GM12873 (cell line): ENCODE data around the gene COL11A2.

Experiments
- CTCF ChIP-seq: IDR thresholded peaks from 2 replicates; pipeline ENCODE4 v1.5.1; 2012; ENCODE audit warnings: low read depth, mild to moderate bottlenecking, moderate library complexity, low read length, control low read depth; ENCODE audit not compliant: insufficient read depth; ENCODE audit errors: missing control alignments

COL11A2 gene

GRCh38 chr6:33216117-33216649 lies 23.9 kb upstream of the COL11A2 start:
- TF ChIP-seq CTCF: no peak

- no peak for TF ChIP-seq CTCF
Measured at GRCh38 chr6:33215271-33216116, 23.2 kb upstream of the COL11A2 start.

GRCh38 chr6:33213989-33214335 lies 21.7 kb upstream of the COL11A2 start:
- no peak for TF ChIP-seq CTCF

- no peak for TF ChIP-seq CTCF
Measured at GRCh38 chr6:33213166-33213988, 21.1 kb upstream of the COL11A2 start.

GRCh38 chr6:33212857-33213165 lies 20.5 kb upstream of the COL11A2 start:
- TF ChIP-seq CTCF: no peak

GRCh38 chr6:33211666-33212422 lies 19.6 kb upstream of the COL11A2 start:
- TF ChIP-seq CTCF: no peak

- TF ChIP-seq CTCF: no peak
Measured at GRCh38 chr6:33211136-33211535, 18.9 kb upstream of the COL11A2 start.
